B cell (primary cell): ENCODE measurements around the gene MFSD8.

ENCODE experiments used
- EZH2 ChIP-seq: IDR thresholded peaks from 2 replicates; pipeline ENCODE4 v1.6.1; 2012; ENCODE audit warnings: borderline replicate concordance, low read depth, mild to moderate bottlenecking, moderate library complexity, low read length; ENCODE audit not compliant: insufficient read depth, poor library complexity, severe bottlenecking
- TF ChIP-seq, protein P1 (sequence below): fragments of 200-600 bp; IDR thresholded peaks from one replicate; pipeline ENCODE4 v1.8.0; 2022; ENCODE audit warnings: antibody characterized with exemption, mild to moderate bottlenecking

DNA sequence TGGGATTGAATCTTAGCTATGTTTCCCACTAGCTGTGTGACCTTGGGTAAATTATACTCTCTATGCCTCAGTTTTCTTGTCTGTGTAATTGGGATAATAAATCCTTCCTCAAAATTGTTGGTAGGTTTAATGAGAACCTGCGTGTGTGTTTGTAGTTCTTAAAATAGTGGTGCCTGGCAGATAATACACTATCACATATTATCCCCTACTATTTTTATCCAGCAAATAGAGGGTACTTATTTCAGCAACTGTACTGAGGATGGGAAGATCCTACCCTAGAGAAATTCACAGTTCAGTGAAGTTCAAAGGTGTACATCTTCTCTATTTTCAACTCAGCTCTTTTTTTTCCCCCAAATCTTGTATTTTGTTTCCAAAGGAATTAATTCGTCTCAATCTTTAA, 17.5 kb upstream of the MFSD8 start:
- no peak for TF ChIP-seq EZH2
- TF ChIP-seq, protein P1, sequence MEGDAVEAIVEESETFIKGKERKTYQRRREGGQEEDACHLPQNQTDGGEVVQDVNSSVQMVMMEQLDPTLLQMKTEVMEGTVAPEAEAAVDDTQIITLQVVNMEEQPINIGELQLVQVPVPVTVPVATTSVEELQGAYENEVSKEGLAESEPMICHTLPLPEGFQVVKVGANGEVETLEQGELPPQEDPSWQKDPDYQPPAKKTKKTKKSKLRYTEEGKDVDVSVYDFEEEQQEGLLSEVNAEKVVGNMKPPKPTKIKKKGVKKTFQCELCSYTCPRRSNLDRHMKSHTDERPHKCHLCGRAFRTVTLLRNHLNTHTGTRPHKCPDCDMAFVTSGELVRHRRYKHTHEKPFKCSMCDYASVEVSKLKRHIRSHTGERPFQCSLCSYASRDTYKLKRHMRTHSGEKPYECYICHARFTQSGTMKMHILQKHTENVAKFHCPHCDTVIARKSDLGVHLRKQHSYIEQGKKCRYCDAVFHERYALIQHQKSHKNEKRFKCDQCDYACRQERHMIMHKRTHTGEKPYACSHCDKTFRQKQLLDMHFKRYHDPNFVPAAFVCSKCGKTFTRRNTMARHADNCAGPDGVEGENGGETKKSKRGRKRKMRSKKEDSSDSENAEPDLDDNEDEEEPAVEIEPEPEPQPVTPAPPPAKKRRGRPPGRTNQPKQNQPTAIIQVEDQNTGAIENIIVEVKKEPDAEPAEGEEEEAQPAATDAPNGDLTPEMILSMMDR: no peak
